NCI-H1105 (cell line): ENCODE results near the gene ARF1.

Experiments
- DNase-seq: peaks from one replicate; lab custom pipeline; 2025; lab: John Stamatoyannopoulos, UW

ARF1 gene

DNA sequence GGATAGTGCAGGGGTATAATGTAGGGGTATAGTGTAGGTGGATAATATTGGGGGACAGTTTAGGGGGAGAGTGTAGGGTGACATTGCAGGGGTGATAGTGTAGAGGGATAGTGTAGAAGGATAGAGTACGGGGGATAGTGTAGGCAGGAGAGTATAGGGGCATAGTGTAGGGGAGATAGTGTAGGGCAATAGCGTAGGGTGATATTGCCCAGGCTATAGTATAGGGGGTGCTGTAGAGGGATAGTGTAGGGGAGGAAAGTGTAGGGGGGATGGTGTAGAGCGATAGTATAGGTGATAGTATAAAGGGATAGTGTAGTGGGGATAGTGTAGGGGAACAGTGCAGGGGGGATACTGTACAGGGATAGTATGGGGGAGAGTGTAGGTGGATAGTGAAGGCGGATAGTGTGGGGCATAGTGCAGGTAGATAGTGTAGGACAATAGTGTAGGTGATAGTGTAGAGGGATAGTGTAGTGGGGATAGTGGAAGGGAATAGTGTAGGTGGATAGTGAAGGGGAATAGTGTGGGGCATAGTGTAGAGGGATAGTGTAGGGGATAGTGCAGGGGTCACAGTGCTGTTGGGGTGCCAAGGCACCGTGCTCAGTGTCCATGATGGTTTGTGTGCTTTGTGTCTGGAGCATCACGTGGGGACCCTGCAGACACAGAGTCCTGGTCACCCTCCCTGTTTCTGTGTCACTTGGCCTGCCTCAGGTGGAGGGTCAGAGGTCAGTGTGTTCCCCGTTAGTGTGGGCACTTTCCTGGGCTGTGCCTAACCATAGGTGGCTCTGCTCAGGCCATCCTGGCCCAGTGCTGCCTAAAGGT, 10.5 kb upstream of the ARF1 start:
- DNase-seq = no peak

DNA sequence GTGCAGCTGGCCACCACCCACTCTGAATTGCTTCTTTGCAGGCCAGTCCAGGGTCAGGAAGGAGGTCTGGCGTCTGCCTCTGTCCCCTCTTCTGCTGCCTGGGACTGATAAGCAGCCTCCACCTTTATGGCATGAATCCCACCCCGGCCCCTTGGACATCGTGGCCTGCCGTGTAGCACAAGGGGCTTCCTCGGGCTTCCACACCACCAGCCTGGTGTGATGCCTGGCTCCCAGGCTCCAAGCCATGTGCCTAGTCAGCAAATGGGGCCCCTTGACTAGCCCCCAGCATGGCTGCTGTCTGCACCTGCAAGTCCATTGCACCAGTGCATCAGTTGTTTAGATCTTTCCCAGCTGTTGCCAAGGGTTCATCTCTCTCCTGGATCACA, 9.9 kb upstream of the ARF1 start:
- no peak for DNase-seq

DNA sequence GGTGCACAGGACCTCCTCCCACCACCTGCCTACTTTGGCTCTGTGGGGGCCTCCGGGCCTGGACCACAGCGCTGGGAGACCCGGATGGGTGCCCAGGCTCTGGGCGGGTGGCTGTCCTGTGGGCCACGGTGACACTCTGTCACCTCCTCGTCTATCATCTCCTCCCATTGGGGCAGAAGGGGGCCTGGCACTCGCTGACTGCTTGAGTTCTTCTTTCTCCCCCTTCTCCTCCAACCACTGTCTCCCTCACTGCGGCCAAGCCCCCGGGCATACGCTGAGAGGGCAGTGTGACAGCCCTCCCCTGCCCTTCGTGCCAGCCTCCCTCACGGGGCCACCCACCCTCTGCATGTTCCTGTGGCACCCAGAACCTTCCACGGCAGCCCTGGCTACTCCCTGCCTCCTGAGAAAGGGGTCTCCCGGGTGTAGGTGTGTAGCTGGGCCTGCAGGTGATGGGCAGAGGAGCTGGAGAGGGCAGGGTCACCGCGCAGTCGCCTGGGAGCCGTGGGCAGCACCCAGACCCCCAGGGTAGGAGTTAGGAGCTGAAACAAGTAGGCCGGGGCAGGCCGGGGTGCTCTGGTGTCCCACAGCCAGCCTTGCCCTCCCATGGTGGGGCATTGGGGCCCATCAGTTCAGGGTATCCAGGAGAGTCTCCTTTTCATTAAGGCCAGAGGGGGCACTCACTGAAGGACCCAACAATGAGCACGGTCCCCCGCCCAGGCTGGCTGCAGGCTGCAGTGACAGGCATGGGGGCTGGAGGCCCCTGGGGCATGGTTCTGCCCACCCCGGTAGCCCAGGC, 9.2 kb upstream of the ARF1 start:
- no peak for DNase-seq

DNA sequence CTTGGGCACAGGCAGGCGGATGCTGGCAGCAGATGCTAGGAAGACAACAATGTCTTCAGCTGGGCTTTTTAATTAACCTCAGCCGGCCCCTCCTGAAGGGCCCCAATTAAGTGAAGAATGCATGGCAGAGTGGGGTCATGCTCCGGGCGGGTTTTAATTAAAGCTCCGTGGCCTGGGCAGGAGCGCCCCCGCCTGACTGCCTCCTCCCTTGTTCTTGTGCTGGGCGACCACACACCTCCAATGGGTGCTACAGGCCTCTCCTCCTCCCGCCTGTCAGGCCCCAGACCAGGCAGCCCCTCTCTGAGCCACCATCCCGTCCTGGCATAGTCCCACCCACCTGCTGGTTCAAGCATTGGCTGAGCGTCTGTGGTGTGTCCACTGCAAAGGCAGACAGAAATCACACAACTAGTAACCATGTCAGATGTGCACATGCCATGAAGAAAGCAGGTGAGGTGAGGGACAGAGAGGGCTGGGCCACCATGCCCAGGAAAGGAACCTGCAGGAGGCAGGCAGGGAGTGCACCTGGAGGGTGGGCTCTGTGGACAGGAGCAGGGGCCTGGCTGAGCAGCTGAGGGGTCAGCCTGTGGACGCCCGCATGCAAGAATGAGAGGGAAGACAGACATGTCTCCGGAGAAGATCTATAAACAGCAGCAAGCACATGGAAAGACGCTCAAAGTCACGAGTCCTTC, 8.5 kb upstream of the ARF1 start:
- DNase-seq = peak; percentile 8

DNA sequence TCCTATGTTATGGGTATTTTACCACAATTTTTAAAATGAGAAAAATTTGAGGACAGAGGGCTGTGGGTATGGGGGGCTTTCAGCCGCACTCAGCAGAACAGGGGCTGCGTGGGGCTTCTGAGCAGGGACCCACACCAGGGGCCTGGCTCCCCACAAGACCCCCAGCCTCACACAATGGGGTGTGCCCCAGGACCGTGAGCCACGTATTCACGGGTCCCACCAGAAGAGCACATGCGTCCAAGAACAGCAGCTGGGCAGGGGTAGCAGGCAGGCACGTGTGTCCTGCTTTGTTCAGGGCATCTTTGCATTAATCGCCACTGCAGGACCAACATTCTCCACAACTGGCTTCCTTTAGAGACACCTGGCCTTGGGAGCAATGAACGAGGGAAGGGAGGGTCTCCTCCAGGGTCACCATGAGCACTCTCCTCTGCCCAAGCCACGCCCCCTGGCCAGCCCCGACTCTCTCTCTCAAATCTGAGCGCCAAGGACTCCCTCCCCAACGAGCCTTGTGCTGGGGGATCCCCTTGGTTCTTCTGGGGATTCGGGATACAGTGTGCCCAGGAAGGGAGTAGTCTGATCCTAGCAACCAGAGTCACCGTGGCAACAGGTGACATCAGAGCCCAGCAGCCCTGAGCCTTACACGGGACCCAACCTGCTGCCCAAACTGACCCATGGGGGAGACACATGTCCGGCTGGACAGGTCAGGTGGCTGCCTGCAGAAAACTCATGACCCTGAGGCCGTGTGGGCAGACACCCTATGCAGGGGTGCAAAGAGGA, 7.4 kb upstream of the ARF1 start:
- no peak for DNase-seq

DNA sequence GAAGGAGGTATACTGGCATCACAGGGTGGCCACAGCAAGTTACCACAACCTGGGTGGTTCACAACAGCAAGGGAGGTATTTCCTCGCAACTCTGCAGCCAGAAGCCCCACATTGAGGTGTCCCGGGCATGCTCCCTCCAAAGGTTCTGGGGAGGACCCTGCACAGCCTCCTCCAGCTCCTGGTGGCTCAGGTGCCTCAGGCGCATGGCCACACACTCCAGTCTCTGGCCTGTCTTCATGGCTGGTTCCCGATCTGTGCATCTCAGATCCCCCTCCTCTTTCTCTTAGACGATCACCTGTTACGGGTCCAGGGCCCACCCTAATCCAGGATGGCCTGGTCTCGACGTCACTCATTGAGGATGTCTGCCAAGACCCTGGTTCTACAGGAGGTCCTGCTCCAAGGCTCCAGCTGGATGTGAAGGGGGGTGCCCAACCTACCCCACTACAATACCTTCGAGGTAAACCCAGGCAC, 6.7 kb upstream of the ARF1 start:
- no peak for DNase-seq

DNA sequence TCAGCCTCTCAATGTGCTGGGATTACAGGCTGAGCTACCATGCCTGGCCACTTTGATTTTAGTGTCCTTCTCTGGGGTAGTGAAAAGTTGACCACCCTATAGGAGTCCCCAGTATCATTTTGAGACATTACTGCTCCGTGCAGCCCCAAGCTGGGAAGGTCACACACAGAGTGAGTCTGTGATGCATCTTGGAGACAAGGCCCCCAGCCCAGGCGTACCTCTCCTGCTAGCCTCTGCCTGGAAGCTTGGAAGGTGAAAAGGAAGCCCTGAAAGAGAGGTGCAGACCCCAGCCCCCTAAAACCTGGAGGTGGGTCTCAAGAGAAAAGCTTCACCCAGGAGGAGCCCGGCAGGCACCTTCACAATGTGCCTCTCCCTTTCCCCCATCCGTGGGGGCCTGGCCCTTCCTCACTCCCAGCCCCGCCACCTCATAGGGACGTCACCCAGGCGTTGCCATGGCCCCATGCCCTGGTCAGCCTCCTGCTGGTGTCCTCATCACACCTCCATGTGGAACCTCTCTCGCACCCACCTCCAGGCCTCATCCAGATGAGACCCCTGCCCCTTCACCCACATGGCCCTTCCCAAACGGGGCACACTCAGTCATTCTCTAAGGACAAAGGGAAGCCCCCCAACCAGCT, 5.6 kb upstream of the ARF1 start:
- DNase-seq = no peak

DNA sequence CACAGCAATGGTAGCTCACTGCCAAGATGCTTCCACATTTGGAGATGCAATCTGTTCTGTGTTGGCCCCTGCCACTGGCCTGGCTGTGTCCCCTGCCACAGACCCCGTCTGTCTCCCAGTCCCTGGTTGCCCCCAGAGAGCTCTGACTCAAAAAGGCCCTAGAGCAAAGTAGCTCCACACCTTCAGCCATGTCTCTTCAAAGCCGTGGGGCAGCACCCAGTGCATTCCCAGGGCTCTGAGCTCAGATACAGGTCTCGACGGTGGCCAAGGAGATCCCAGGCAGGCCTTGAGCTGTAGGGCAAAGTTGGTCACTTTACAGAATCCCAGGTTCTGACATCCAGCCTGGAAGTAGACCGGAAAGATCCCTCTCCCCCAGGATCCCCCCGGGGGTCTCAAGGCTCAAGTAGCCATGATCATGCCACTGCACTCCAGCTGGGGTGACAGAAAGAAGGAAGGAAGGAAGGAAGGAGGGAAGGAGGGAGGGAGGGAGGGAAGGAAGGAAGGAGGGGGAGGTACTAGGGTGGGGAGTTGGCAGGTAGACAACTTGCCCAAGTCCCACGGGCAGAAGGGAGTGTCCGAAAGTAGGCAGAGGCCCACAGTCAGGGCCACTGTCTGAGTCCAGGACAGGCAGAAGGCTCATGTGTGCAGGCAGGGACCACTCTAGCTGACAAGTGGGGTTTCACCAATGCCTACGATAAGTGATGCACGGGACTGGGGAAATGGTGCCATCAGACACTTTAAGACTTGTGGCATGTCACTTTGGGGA, 4.8 kb upstream of the ARF1 start:
- DNase-seq = no peak

DNA sequence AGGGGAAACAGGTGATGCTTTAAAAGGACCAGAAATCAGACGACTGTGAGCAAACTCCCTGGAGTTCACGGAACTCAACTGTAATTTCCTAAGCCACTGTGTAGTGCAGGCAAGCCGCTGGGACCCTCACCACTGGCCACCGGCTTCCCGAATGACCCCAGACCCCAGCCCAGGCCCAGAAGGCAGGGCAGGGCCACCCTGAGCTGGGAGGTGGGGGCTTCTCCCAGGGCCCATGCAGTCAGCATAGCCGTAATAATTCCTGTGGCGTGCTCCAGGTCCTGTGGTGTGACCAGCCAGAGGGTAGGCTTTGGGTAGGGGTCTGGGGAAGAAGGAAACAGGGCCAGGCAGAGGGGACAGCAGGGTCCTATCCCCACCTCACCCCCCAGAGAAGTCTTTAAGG, 3.5 kb upstream of the ARF1 start:
- no peak for DNase-seq

DNA sequence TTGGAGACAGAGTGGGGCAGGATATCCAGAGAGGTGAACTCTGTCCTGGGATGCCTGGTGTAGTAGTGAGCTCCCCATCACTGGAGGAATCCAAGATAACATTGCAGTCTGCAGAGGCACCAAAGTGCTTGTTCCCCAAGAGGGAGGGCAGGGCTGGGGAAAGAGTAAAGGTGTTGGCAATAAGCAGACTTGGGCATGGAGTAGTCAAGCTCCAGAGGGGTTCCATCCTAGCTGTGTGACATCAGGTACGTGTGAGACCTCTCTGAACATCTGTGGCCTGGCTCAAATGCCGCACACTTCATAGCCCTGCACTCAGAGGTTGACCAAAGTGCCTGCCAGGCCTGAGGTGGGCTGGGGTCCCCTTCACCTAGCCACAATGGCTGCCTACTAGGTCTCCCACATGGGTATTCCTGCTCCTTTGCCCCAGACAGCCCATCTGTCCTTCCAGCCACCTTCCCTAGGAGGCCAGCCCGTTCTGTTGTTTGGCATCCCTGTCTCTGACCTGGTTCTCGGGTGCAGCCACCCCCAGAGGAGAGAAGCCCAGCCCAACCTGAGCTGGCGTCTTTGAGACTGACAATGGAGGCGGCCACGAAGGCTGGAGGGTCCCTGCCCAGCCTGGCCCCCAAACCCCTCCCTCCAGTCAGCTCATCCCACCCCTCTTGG, 2.8 kb upstream of the ARF1 start:
- no peak for DNase-seq

DNA sequence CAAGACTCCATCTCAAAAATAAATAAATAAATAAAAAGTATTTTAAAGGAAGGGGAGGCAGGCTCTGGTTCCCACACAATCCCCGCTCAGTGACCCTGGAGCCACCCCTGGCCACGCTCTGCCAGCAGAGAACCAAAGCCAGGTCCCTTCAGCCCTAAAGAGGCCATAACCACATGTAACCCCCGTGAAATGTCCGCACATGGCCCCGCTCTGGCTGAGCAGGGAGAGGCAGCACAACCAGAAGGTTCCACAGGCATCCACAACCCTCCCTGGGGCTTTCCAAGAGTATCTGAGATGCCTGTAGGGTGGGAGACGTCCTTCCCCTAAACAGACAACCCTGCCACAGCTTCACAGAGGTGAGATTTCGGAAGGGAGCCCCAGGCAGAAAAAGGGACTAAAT, 1.4 kb upstream of the ARF1 start:
- DNase-seq = no peak

DNA sequence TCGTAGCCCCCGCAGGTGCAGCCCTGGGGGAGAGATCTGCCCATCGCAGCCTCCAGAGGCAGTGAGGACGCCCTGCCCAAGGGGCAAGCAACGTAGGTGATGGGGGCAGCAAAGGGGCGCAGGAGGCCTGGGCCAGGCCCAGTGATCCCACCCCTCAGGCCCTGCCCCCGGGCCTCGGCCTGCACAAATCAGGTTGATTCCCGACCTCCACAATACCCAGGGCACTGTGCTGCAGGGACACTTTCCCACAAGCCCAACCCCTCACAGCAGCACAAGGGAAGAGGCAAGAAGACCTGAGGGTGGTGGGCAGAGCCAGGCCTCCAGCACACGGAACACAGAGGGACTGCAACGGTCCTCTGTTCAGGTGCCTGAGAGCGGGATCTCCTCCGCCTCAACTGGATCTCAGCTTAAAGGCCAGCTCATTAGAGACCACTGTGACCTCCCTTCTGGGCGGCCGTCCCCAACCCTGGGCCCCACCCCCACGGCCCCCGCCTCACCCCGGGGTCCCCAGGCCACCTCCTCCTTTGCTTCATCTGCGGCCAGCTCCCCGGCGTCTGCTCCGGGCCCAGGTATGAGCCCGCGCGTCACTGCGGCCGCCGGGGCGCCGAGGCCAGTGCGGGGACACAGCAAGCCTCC, 812 bp upstream of the ARF1 start:
- DNase-seq = no peak

DNA sequence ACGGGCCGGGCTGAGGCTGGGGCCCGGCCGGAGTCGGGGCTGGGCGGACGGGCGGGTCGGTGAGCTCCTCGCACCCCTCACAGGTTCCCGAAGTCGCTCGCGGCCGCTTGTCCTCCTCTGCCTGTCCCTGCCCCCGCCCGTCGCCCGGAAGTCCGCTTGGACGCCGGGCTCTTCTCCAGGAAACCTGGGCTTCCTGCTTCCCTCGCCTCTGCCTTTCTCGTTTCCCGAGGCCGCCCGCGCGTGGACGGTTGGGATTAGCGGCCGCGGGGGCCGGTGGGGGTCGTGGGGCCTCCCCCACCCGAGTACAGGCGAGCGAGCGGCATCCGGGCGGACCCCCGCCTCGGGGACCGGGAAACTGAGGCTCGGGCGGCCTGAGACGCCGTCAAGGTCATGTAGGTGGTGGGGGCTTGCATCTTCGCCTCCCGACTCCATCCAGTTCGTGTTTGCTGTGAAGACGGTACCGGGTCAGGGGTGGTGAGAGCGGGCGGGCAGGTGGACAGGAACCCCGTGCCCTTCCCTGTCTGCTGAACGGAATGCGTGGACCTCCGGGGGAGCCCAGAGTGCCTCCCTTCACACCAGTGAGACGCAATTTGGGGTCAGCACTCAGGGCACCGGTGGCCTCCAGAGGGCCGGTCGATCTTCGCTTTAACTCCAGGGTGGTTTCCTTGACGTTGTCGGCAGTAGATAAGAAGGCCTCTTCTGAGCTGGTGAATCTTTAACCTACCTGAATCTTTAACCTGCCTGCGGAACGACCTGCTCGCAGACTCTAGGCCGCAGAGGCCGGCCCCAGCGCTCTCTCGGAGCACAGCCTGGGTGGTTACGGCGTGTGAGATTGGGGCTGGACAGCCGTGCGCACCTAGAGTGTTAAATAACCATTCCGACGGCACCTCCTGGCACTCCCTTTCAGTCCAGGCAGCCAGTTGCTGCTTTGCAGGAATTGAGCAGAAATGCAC, 686 bp downstream of the ARF1 start:
- DNase-seq = no peak

DNA sequence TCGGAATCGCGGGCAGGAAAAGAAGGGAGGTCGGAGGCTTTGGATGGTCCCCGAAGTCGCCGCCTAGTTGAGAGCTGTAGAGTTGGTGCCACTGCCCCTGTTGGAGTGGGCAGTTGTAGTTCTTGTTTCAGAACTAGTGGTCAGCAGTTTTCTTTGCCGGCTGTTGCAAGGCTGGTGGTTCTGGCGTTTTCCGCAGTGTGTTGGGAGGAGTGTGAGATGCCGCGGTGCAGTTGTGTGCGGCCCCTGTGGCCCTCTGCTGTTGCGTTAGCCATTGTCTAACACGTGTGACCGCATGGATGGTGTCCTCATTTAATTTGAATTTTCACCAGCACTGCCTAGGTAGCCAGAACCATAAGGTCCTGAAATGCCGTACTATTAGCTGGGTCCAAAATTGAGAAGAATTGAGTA, 1.4 kb downstream of the ARF1 start:
- DNase-seq = no peak

DNA sequence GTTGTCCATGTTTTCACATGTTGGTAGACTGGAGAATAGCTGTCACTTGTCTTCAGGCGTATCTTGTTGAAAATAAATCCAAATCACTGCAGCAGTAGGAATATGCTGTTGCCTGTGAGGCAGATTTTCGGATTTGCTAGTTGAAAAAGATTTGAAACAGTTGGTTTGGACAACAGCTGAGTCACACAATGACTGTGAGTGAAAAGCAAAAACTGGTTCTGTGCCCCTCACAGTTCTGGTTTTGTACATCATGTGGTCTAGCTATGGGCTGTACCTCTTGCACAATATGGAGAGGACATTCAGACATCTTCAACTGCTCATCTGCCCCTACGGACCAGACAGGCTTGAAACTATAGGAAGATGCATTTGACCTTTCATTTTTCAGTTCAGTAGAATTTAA, 1.8 kb downstream of the ARF1 start:
- DNase-seq = no peak

DNA sequence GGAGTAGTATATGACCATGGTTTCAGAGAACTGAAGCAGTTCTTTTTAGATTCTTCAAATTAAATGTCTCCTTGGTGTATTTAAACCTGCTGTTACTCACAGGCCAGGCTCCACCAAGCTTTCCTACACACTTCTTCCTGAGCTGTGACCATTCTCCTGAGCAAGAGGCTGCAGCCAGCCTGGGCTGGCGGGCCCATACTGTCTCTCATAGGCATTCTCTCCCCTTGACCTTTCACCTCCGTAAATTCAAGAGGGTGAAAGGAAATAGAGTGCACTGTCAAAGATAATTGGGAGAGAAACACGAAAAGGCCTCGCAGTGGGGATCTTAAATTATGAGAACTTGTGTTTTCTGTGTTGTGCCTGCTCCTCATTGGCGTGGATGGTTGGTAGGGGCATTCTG, 2.3 kb downstream of the ARF1 start:
- DNase-seq = no peak

DNA sequence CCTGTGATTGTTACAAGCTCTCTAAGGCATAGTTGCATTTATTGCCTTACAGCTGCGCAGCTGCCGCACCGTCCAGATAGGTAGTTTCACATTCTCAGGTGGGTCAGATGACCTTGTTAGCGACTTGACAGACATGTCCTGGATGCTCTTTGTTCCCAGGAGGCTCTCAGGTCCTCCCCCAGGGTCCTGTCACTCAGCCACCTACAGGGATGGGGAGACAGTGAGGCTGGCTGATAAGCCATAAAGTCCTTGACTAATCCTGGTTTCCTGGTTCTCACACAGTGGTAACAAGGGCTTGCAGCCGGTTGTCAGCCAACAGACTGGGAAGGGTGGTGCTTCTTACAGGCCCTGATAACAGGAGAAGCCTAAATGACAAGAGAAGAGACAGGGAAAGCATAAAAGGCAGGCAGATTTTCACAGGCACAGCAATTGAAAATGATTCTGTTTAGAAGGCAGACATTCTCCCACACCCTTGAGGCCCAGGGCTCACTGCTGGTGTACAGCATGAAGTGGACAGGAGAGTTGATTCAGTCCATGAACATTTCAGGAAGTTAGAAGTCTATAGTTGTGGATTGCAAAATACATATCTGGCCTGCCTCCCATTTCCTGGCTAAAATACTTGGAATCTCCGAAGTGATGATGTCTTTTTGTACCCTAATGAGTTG, 2.9 kb downstream of the ARF1 start:
- DNase-seq = no peak

DNA sequence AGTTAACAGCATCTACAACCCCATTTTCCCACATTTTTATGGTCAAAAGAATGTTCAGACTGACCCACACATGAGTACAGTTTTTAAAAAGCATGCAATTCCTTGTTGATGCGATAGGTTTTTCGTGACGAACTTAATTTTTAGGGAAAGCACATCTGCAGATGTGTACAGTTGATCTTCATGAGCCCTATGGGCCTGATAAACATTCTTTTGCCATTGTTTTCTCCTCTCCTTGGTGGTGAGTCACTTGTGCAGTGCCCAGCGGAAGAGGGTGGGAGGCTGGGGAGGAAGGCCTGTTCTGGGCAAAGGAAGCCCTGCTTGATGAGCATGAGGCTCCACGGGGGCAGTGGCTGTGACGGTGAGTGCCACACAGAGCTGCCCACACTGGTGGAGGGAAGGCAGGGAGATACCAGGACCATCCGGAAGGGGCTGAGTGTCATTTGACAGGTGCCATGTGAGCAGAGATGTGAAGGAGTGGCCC, 5.3 kb downstream of the ARF1 start:
- no peak for DNase-seq
